Measurements from ENCODE around the gene FILIP1L. TPM values are rescaled to one million over a fixed set of nuclear protein-coding genes. Genes with fewer than 3 reads are reported as not detected.

Gene FILIP1L
- total and polyA plus RNA-seq, 2 of the 4 experiments (the other 2 are of a cell fraction), result 11.5 to 19.9 TPM

DNA sequence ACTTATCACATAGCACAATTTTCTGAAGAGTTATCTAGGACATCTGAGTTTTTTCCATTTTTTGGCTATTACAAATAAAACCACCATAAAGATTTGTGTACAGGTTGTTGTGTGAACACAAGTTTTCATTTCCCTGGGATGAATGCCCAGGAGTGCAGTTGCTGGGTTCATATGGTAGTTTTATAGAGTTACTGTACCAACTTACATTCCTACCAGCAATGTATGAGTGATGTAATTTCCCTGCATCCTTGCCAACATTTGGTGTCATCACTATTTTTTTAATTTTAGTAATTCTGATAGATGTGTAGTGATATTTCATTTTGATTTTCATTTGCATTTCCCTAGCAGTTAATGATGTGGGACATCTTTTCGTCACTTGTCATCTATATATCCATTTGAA lies 20.5 kb downstream of the FILIP1L start:
- H3K23ac ChIP-seq (ENCODE audit: low read depth, low read length), result no peak overlapping the region
- no peak overlapping the region for H4K5ac ChIP-seq (ENCODE audit: low read depth, low read length)
- H3K27ac ChIP-seq (ENCODE audit: insufficient read depth, low read length), result no peak overlapping the region
- no peaks in the 10 kb centered on the region for H4K20me1 ChIP-seq (ENCODE audit: insufficient read depth, low read length)
- no peak overlapping the region for H2AK9ac ChIP-seq (replicated peaks; ENCODE audit: low read depth, low read length, poor library complexity)
- H3K4me3 ChIP-seq (ENCODE audit: insufficient read depth, low read depth, low read length), result no peak overlapping the region
- no peak overlapping the region for H3K56ac ChIP-seq (ENCODE audit: extremely low read depth, insufficient read depth, low read length)
- no peak for ATAC-seq (ENCODE audit: low read depth)
- DNase-seq, result no peak
- no peak overlapping the region for H2BK15ac ChIP-seq (ENCODE audit: low read depth, low read length)
- no peaks in the 10 kb centered on the region for H3K36me3 ChIP-seq (ENCODE audit: control insufficient read depth, insufficient read depth, low read length)
- H2AFZ ChIP-seq (replicated peaks; ENCODE audit: low read length, poor library complexity), result no peak overlapping the region
- H4K91ac ChIP-seq (ENCODE audit: insufficient read depth, low read depth, low read length), result no peak overlapping the region
- no peak overlapping the region for H3K4me2 ChIP-seq (ENCODE audit: low read depth, low read length)
- no peaks in the 10 kb centered on the region for H3K27me3 ChIP-seq (ENCODE audit: control insufficient read depth, insufficient read depth, low read length)
- H3K9me3 ChIP-seq (ENCODE audit: control insufficient read depth, insufficient read depth, low read length), result no peaks in the 10 kb centered on the region
- H2AK5ac ChIP-seq (ENCODE audit: low read depth, low read length), result no peak overlapping the region
- ChIA-PET POLR2A (ENCODE audit: unreplicated experiment) (no interaction called here), CTCF (no interaction called here)
- no CpG with 5 or more reads among the region's 1 CpG for WGBS, 2 experiments (ENCODE audit: extremely low coverage in 2 of 2, insufficient read length in 1 of 2)
- in situ Hi-C loops (cut with MboI; ENCODE audit: low sequenced_read_pairs) (no loop called here), intact Hi-C loops (cut with micrococcal nuclease) (no loop called here), dilution Hi-C loops (cut with HindIII; ENCODE audit: low sequenced_read_pairs, unreplicated experiment) (no loop called here)
- H3K4me1 ChIP-seq (ENCODE audit: control insufficient read depth, insufficient read depth, low read length), result peaks cover 8% of the 10 kb centered on the region
- H3K4ac ChIP-seq (ENCODE audit: low read depth, low read length), result no peak overlapping the region
- no peak overlapping the region for H2BK20ac ChIP-seq (ENCODE audit: low read depth, low read length)
- no peak overlapping the region for H3K14ac ChIP-seq (replicated peaks; ENCODE audit: low read depth, low read length)
- H3K9me1 ChIP-seq (ENCODE audit: insufficient read depth, low read length), result peaks cover 7% of the 10 kb centered on the region; the same call in 1 of the 2 replicates
- no peak overlapping the region for H4K8ac ChIP-seq (ENCODE audit: low read depth in 2 of 2, low read length in 2 of 2)
- BruUV-seq (replicated peaks), result no TSS peak
- no peak overlapping the region for H2BK5ac ChIP-seq (ENCODE audit: low read depth, low read length, poor library complexity, severe bottlenecking)
- no peak overlapping the region for H3K9ac ChIP-seq (ENCODE audit: low read depth, low read length)
- 0 out of 4 replicates have a peak, but pooled peaks cover 0 to 4% of the 10 kb centered on the region in 2 experiments for H3K79me1 ChIP-seq (ENCODE audit: low read depth in 1 of 2, low read length in 2 of 2)
- H2BK120ac ChIP-seq (ENCODE audit: low read depth, low read length), result no peak overlapping the region
- no peak overlapping the region for H3K18ac ChIP-seq (ENCODE audit: low read depth, low read length)
- no peak for TF ChIP-seq RAD21 (IDR thresholded peaks at IDR 0.05; ENCODE audit: low read length)
- no peak for TF ChIP-seq RCOR1 (IDR thresholded peaks at IDR 0.05; ENCODE audit: insufficient replicate concordance, low read length)
- no peak for TF ChIP-seq MAZ (IDR thresholded peaks at IDR 0.05; ENCODE audit: borderline replicate concordance, low read depth, low read length)
- TF ChIP-seq NFE2L2 (IDR thresholded peaks at IDR 0.05; ENCODE audit: low read depth, low read length), result no peak
- TF ChIP-seq CTCF (conservative IDR thresholded peaks at IDR 0.05; ENCODE audit: low read depth, low read length), result no peak
- no peak for TF ChIP-seq POLR2A (IDR thresholded peaks at IDR 0.05; ENCODE audit: low read depth, low read length)
- TF ChIP-seq USF2 (IDR thresholded peaks at IDR 0.05; ENCODE audit: low read depth, low read length), result no peak
- no peak for TF ChIP-seq RFX5 (IDR thresholded peaks at IDR 0.05; ENCODE audit: low read depth, low read length)
- TF ChIP-seq MXI1 (IDR thresholded peaks at IDR 0.05; ENCODE audit: borderline replicate concordance, low read depth, low read length), result no peak

Measured in IMR-90 (cell line).